ENCODE measurements around the gene JAK3. TPM values are rescaled to one million over a fixed set of nuclear protein-coding genes. Genes with fewer than 3 reads are reported as not detected.
A peak's percentile ranks its signal among the peaks of the same experiment; 100 is the strongest.

The JAK3 gene
- total RNA-seq, 2 donors from 2014 or later = 1.5 to 10.1 TPM

DNA sequence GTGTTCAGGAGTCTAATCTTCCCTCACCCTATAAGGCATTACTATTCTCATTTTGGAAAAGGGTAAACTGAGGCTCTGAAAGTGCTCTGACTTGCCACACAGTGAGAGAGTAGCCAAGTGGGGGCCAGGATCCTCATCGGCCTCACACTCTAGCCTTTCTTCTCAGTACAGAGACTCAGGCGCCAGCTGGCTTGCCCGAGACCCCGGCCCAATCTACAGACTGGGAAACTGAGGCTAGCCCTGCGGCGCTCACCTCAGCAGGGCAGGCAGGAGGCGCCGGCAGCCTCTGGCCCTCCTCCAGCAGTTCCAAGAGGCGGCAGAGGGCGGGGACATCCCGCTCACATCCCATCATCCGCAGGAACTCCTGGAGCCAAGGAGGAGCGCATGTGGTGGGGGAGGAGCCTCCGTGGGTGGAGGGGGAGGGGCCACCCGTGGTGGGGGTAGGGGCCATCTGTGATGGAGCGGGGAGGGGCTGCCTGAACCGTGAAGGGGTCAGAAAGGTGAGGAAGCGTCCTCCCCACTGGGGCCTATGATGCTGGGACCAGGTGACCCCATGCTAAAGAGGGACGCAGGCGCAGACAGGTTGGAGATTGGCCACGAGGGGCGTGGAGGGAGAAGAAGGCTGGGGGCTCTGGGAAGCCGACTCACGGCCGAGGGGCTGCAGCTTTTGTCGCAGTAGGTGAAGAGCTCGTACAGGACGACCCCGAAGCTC is 17.8 kb downstream of the JAK3 start:
- Histone ChIP-seq H3K36me3 (no peaks in the 10 kb centered on the region), H3K27me3 (replicated peaks; ENCODE audit: insufficient read depth) (no peaks in the 10 kb centered on the region), H3K27ac (no peak overlapping the region), H3K9me3 (no peaks in the 10 kb centered on the region), H3K4me3 (peak overlapping the region in 1 of 2 donors; percentile 10), H3K4me1 (replicated peaks) (no peaks in the 10 kb centered on the region)
- intact Hi-C loops (cut with DNase I) = no loop called here
- 18% methylated on average over 29 of the region's 29 CpGs for WGBS
- TF ChIP-seq POLR2A (IDR thresholded peaks at IDR 0.05) (no peak), POLR2AphosphoS5 (IDR thresholded peaks at IDR 0.05) (no peak)
- DNase-seq (ENCODE audit: low spot score) = no peak

DNA sequence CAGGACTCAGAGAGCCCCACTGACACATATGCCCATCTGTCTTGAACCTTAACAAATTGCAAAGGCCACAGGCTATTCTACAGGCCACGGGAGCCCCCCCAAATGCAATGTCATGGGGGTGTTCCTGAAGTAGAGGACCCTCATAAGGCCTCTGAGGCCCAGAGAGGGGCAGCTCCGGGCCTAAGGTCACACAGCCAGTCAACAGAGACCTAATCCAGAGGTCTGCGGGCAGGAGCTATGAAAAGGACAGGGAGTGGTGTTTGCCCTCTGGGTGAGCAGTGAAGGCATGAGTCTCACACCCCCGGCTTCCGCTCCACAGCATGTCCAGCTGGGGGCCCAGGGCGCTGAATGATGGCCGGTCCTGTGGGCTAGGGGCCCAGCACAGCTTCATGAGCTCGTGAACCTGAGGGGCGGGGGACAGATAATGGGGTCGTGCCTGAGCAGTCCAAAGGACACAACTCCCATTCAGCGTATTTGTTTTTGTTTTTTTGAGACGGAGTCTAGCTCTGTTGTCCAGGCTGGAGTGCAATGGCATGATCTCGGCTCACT is 21.2 kb downstream of the JAK3 start:
- no peaks in the 10 kb centered on the region for H3K4me1 ChIP-seq (replicated peaks)
- no peak overlapping the region for H3K27ac ChIP-seq
- no peaks in the 10 kb centered on the region for H3K36me3 ChIP-seq
- intact Hi-C loops (cut with DNase I) = no loop called here
- WGBS = 86% methylated on average over 13 of the region's 13 CpGs
- no peak overlapping the region for H3K4me3 ChIP-seq
- no peaks in the 10 kb centered on the region for H3K27me3 ChIP-seq (replicated peaks; ENCODE audit: insufficient read depth)
- no peak for TF ChIP-seq POLR2A (IDR thresholded peaks at IDR 0.05)
- H3K9me3 ChIP-seq = no peaks in the 10 kb centered on the region
- no peak for DNase-seq (ENCODE audit: low spot score)

DNA sequence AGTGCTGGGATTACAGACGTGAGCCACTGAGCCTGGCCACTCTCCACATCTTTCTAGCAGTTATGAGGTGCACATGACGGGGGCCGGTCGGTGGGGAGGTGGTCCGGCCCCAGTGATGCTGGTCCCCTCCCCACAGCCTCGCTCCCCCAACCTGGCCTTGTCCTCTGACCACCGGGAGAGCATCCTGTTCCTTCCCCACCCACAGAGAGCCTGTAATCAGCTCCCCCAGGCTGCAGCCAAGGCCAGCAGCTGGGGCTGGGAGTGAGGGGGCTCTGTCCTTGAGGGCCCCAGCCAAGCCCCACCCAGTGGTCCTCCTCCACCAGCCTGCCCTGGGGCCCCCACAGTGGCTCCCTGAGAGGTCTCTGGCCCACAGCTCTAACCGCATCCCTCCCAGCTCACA is 23.4 kb downstream of the JAK3 start:
- H3K27ac ChIP-seq = no peak overlapping the region
- intact Hi-C loops (cut with DNase I) = no loop called here

DNA sequence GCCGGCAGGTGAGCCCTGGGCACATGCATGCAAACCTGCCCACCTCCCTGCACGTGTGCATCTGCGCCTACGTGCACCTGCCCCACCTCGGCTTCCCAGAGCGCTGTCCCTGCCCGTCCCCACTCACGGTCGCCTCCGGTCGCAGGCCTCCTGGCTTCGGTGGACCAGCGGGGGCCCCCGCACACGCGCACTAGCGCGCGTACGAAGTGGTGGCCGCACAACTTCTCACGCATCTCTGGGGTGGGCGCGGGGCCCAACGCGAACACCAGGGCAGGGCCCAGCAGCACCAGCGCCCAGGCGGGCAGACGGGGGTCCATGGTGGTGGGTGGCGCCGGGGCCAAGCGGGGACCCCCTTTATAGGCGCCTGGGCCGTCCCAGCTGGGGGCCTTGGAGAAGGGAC is 26.6 kb downstream of the JAK3 start, which contains the start of gene INSL3:
INSL3 (minus strand) TSS at position 330 of the 400 bp plus-strand sequence; CDS start at position 317, 13 bp downstream.
- no peaks in the 10 kb centered on the region for H3K9me3 ChIP-seq
- no peak for DNase-seq (ENCODE audit: low spot score)
- H3K27me3 ChIP-seq (replicated peaks; ENCODE audit: insufficient read depth) = no peaks in the 10 kb centered on the region
- WGBS = 66% methylated on average over 34 of the region's 34 CpGs
- H3K4me3 ChIP-seq = no peak within 1 kb of the TSS
- H3K36me3 ChIP-seq = no peaks in the 10 kb centered on the region
- TF ChIP-seq, protein P1, sequence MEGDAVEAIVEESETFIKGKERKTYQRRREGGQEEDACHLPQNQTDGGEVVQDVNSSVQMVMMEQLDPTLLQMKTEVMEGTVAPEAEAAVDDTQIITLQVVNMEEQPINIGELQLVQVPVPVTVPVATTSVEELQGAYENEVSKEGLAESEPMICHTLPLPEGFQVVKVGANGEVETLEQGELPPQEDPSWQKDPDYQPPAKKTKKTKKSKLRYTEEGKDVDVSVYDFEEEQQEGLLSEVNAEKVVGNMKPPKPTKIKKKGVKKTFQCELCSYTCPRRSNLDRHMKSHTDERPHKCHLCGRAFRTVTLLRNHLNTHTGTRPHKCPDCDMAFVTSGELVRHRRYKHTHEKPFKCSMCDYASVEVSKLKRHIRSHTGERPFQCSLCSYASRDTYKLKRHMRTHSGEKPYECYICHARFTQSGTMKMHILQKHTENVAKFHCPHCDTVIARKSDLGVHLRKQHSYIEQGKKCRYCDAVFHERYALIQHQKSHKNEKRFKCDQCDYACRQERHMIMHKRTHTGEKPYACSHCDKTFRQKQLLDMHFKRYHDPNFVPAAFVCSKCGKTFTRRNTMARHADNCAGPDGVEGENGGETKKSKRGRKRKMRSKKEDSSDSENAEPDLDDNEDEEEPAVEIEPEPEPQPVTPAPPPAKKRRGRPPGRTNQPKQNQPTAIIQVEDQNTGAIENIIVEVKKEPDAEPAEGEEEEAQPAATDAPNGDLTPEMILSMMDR (IDR thresholded peaks at IDR 0.05) = no peak
- TF ChIP-seq POLR2A (IDR thresholded peaks at IDR 0.05) (no peak), POLR2AphosphoS5 (IDR thresholded peaks at IDR 0.05) (no peak)
- intact Hi-C loops (cut with DNase I) = no loop called here
- H3K4me1 ChIP-seq (replicated peaks) = no peaks in the 10 kb centered on the region
- no peak within 1 kb of the TSS for H3K27ac ChIP-seq

More for the DNA sequence above, 23.4 kb downstream of the JAK3 start:
- 61% methylated on average over 8 of the region's 8 CpGs for WGBS
- no peaks in the 10 kb centered on the region for H3K27me3 ChIP-seq (replicated peaks; ENCODE audit: insufficient read depth)
- DNase-seq (ENCODE audit: low spot score) = no peak
- no peaks in the 10 kb centered on the region for H3K4me1 ChIP-seq (replicated peaks)
- no peaks in the 10 kb centered on the region for H3K36me3 ChIP-seq
- no peaks in the 10 kb centered on the region for H3K9me3 ChIP-seq
- H3K4me3 ChIP-seq = no peak overlapping the region
- TF ChIP-seq POLR2A (IDR thresholded peaks at IDR 0.05) = no peak
- TF ChIP-seq, protein P1 (IDR thresholded peaks at IDR 0.05) = no peak
- TF ChIP-seq POLR2AphosphoS5 (IDR thresholded peaks at IDR 0.05) = no peak

DNA sequence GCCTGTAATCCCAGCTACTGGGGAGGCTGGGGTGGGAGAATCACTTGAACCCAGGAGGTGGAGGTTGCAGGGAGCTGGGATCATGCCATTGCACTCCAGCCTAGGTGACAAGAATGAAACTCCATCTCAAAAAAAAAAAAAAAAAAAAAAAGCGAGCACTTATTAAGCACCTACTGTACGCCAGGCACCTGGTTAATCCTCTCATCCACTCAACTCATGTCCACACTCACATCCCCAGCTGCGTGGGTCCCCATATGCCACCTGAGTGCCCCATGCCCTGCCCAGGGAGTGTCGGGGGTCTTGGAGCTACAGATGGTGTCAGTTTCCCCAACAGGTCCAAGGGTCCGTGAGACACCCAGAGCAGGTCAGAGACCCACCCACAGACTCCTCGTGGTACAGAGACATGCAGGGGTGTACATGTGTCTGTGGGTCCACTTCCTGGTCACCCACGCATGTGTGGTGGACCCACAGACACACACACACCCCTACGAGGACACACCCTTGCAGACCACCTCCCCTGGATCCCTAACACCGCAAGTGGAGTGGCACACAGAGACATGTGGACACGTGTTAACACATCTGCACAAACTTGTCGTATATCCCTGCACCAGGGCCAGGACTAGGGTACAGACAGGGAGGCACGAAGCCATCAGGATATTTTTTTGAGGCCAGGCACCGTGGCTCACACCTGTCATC is 30.0 kb downstream of the JAK3 start:
- H3K9me3 ChIP-seq = no peaks in the 10 kb centered on the region
- no peak for DNase-seq (ENCODE audit: low spot score)
- 75% methylated on average over 13 of the region's 13 CpGs for WGBS
- no peak overlapping the region for H3K4me3 ChIP-seq
- no peaks in the 10 kb centered on the region for H3K4me1 ChIP-seq (replicated peaks)
- intact Hi-C loops (cut with DNase I) = no loop called here
- TF ChIP-seq, protein P1 (IDR thresholded peaks at IDR 0.05) = no peak
- TF ChIP-seq POLR2AphosphoS5 (IDR thresholded peaks at IDR 0.05) = no peak
- TF ChIP-seq POLR2A (IDR thresholded peaks at IDR 0.05) = no peak
- no peaks in the 10 kb centered on the region for H3K36me3 ChIP-seq
- H3K27ac ChIP-seq = no peak overlapping the region
- H3K27me3 ChIP-seq (replicated peaks; ENCODE audit: insufficient read depth) = no peaks in the 10 kb centered on the region
